Activated CD4-positive, CD25-positive, alpha-beta regulatory T cell (primary cell): ENCODE measurements around the gene EFNB3.

Experiments used
- DNase-seq, 4 experiments: peaks; one replicate each; lab custom pipeline; 2025; lab: John Stamatoyannopoulos, UW

The EFNB3 gene

DNA sequence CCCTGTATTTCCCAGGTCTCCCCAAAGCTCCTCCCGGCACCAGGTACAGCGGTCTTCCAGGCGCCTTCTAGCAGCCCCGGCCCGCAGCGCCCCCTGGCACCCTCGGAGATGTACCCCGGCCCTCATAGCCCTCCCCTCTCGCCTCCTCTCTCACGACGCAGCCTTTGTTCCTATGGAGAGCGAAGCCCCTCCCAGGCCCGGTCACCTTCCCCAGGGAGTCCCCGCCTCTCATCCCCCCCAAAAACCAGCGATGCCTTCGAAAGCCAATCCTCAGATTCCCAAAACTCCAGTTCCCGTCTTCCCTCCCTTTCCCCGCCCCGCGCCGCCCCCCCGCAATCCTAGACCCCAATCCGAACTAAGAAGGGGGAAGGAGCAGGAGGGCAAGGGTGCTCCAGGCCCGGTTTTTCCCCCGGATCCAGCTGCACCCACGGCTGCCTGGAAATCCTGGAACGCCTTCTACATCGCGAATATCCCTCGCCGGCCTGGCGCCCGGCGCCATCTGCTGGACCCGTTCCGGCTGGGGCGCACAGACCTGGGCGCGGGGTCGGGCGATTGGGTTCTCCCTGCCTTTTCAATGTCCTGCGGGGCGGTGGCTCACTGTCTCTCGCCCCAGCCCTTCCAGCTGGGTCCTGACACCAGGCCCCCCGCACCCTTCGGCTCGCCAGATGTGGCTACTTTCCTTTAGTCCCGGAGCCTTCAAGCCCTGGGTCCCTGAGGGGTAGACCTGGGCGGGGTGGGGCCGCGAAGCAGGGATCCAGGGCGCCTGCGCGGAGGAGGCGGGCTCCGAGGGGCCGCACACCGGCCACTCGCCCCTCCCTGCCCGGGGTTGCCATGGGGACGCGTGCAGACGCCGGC is 12.1 kb downstream of the EFNB3 start, which contains the start of gene DNAH2:
Gene DNAH2 (plus strand): TSS at position 844 of the 855 bp plus-strand sequence. CDS start 1,991 bp downstream, outside the sequence.
- no peak for DNase-seq

DNA sequence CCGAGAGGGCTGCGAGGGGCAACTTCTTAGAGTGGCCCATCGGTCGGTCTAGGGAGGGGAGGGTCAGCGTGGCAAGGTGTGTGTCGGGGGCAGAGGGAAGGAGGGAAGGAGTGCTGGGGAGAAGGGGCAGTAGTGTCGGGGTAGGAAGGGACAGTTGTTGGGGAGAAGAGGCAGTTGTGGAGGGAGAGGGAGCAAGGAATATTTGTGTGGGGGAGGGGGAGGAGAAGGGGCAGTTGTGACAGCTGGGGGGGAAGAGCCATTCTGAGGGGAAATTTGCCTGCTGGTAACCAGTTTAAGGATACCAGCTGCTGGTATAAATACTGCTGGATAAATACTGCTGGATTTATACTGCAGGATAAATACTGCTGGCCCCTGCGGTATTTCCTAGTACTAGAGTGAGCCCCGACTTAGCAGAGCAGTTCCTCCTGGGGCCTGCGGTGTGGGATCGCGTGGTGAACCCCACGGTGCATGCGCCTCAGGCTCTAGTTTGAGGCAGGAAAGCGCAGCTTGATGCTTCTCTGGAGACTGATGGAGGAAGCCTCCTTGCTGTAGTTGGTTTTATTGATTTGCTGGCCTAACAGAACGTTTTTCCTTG is 12.9 kb downstream of the EFNB3 start:
- DNase-seq = no peak

DNA sequence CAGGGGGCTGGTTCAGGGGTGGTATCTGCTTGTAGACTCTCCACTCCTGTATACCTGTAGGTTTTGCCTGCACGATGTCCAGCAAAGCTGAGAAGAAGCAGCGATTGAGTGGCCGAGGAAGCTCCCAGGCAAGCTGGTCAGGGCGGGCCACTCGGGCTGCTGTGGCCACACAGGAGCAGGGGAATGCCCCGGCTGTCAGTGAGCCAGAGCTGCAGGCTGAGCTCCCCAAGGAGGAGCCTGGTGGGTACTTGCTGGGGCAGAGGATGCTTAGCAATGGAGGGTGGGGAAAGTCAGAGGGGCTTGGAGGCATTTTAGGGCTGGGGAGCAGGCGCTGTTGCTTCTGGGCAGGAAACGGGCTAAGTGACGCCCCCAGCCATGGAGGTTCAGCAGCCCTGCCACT is 14.7 kb downstream of the EFNB3 start:
- no peak for DNase-seq

DNA sequence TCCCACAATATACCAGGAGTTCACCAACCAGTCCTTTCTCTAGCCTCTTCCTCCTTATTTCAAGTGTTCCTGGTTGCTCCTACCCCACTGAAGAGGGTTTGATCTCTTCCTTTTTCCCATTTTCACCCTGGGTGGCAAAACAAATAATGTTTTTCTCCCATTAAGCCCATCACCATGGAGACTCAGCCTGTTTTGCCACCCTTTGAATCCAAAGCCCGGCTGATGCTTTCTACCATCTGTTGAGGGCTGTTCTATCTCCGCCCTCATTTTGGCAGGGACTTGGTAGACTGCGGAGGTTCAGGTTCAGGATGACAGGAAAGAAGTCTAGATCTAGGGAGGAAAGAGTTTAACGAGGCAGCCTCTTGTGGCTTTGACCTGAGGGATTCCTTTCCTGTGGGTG is 15.1 kb downstream of the EFNB3 start:
- DNase-seq = no peak

DNA sequence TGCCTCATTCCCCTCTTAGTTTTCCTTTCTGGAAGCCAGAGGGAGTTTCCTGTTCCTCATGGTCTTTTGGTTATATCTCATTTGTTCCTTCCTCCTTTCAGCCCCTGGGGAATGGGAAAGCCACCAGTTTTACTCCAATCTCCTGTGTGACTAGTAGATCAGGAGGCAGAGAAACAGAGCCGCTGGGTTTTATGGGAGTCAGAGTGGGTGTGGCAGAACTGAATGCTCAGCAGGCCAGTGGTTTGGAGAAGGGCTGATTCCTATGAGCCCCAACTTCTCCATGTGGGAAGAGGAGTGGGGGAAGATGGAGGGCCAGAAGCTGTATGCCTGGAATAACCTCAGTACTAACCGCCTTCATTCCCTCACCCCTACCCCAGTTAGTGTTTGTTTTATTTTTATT is 16.6 kb downstream of the EFNB3 start:
- no peak for DNase-seq

DNA sequence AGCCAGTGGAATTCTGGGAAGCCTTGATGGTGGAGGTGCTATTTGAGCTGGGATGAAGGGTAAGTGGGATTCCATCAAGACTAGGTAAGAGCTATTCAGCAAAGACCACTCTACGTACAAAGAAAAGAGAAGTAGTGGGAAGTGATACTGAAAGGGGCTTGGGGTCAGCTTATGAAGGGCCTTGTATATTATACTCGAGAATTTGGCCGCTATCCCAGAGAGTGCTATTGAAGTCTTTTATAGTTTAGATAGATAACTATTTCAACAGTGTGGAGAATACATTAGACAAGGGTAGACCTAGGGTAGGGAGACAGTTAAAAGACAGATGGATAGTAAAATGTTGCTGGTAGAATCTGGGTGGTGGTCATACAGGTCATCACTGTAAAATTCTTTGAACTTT is 22.9 kb downstream of the EFNB3 start:
- DNase-seq = no peak

DNA sequence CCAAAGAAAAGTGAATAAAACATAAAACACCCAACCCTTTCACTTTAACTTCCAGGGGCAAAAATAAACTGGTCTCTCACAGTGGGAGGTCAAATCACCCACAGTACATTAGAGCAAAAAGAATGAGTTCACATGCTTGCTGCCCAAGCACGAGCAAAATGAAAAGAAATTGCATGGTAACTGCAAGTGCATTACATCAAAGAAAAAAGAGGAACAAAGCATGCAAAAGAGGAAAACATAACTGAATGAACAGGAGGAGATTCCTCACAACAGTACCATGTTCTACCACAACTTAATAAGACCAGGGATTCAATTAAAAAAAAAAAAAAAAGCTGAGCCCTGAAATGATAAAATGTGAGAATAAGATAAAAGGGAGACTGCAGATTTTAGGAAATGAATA is 24.8 kb downstream of the EFNB3 start:
- no peak for DNase-seq

DNA sequence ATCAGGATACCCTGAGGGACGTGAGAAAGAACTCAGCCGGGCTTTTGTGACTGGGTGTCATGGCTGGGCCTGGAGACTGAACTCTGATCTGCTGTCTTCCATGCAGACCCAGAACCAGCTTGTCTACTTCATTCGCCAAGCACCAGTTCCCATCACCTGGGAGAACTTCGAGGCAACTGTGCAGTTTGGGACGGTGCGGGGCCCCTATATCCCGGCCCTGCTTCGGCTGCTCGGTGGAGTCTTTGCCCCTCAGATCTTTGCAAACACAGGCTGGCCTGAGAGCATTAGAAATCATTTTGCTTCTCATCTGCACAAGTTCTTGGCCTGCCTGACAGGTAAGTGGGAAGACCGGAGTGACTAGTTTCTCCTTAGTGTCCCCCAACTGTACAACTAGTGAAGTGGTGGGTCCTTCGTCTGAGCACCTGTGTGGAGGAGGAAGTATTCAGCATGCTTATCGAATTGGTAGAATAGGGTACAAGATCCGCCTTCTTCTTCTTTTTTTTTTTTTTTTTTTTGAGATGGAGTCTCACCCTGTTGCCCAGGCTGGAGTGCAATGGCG is 28.1 kb downstream of the EFNB3 start:
- DNase-seq = no peak

DNA sequence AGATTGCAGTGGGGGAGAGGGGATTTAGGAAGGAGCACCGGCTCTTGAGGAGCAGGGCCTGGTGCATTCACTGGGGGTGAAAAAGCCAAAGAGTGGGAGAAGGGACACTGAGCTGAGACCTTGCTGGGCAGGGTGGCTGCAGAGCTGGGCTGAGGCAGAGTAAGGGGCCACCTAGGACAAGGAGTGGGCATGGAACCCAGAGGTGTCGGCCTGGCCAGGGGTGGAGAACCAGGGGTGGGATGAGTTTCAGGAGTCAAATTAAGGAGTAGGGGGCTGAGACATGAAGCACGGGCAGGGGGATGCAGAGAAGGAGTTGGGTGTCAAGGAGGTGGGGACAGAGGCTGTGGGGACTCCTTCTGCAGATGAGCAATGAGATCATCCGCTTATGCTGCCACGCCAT is 32.6 kb downstream of the EFNB3 start:
- DNase-seq = no peak

DNA sequence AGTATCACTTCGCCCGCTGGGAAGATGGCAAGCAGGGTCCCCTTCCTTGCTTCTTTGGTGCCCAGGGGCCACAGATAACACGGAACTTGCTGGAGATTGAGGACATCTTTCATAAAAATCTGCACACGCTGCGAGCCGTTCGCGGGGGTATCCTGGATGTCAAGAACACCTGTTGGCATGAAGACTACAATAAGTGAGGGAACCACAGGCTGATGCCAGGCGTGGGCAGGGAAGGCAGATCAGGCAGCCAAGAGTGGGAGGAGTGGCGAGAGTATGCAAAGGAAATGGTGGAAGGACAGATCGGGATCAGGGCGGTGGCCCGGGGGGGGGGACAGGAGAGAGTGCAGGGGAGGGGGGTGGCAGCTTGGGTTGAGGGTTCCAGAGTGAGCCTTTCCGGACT is 34.7 kb downstream of the EFNB3 start:
- no peak for DNase-seq

DNA sequence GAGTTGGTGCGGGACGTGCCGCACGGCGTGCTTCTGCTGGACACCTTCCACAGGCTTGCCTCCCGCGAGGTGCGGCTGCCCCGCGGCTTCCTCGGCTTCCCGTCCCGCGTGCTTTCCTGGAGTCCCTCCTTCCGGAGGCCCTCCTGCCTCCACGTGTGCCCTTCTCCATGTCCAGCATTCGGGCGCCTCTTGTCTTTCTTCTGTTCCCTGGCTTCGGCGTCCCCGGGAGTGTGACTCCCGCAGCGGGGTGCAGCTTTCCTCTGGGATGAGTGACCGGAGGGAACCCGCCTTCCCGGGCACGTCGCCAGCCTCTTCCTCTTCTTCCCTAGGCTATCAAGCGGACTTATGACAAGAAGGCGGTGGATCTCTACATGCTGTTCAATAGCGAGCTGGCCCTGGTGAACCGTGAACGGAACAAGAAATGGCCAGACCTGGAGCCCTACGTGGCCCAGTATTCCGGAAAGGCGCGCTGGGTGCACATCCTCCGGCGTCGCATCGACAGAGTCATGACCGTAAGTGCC is 35.5 kb downstream of the EFNB3 start:
- no peak for DNase-seq

DNA sequence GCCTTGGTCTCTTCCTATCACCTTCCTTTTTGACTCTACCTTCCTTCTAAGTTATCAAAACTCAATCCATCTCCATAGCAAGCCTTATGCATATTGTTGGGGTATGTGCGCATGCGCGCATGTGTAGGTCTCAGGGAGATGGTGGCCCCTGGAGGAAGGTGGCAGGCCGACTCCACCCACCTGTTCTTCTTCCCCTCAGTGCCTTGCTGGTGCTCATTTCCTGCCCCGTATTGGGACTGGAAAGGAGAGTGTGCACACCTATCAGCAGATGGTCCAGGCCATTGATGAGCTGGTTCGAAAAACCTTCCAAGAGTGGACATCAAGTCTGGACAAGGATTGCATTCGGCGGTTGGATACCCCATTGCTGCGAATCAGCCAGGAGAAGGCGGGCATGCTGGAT is 37.7 kb downstream of the EFNB3 start:
- DNase-seq = no peak

DNA sequence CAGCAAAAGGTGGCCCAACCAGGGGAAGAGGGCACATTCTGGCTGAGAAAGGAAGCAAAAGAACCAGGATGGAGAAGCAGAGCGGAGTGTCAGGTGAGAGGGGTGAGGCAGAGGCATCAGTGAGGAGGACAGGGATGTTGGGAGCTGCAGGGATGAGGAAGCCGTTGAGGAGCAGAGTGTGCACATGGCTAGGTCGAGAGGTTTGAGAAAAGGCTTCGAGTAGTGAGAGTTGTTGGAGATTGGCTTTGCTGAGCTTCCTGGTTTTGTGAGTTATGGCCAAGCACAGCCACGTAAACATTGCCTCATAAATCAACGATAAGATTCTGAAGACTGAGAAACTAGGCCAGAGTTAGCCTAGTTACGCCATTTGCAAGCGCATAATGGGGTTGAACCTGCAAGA is 39.4 kb downstream of the EFNB3 start:
- no peak for DNase-seq

DNA sequence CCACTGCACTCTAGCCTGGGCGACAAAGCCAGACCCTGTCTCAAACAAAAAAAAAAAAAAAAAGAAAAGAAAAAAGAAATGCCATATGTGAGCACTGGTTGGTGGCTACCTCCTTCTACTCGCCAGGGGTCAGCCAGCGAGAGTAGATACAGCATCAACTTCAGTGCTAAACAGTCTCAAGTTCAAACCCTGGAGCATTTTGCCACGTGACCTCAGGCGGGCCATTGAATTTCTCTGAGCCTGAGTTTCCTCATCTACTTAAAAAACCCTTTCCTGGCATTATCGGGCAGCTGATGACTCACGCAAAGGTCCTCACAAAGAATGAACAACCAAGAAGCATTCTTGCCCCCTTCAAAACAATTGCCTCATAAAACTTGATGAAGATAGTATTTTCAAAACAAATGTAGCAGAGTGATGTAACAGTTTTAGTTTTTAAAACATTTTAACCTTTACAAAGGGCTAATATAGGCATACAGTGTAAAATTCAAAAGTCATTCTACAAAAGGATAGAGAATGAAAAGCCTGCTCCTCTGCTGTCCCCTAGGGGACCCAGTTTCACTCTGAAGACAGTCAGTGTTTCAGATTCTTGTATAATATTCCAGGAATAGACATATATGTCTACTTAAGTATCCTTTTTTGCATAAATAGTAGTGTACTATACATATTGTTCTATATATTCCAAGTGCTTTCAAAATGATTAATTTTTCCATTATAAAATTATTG is 40.9 kb downstream of the EFNB3 start:
- DNase-seq = no peak

DNA sequence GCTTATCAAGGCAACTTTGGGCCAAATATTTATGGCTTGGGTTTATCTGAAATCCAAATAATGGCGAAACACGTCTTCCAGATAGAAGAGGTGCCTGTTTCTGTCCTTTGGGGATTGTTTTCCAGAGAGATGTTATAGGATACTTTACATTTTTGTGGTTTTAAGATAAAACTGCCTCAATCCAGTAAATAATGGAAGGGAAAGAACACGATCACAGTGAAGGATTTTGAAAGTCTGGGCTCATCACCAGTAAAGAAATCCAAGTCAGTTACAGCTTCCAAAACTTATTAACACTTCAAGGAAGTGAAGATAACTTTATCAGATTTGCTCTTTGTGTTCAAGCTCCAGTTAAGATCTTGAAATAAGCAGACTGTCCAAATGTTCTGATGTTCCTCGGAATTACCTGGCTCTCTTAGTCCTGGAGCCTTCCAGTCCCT is 42.7 kb downstream of the EFNB3 start:
- DNase-seq = no peak

DNA sequence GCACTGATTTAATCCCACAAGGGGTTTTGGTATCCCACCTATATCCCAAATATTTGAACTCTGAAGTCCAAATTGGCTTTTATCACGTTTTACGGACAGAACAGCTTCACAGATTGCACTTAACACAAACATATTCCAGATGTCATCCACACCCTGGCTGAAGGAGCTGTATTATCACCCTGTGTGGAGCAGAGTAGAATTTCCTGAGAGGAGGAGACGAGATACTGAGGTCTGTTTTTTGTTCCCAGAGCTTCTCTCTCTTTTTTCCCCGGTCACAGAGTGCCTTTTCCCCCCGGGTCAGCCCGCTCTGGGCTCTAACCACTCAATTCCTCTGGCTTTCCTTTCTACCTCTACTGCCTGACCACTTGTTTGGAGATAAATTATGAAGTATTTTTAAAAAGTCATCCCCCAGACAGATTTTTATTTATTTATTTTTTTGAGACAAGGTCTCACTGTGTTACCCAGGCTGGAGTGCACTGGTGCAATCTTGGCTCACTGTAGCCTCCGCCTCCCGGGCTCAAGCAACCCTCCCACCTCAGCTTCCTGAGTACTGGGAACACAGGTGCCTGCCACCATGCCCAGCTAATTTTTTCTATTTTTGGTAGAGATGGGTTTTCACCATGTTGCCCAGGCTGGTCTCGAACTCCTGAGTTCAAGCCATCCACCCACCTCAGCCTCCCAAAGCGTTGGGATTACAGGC is 43.2 kb downstream of the EFNB3 start:
- DNase-seq = no peak

DNA sequence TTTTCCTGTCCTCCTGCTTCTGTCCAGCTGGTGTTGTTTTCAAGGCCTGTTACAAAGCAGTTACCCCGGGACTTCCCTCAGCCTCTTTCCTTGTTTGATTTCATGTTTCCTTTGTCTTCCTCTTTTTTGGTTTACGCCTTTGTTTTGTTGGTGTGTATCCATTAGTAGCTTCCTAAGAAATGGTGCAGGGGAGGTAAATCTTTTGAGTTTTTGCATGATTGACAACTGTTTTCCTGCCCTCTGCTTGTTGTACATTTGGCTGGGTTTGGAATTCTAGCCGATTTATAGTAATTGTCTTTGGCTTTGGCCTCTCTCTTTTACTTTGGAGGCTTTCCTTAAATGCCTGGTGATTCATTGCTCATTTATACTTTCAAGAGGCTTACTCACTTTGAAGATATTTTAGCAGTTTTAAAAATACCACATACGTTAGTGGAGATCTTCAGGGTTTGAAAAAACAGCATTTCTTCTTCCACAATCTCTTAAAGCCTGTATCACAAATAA is 45.4 kb downstream of the EFNB3 start:
- no peak for DNase-seq

DNA sequence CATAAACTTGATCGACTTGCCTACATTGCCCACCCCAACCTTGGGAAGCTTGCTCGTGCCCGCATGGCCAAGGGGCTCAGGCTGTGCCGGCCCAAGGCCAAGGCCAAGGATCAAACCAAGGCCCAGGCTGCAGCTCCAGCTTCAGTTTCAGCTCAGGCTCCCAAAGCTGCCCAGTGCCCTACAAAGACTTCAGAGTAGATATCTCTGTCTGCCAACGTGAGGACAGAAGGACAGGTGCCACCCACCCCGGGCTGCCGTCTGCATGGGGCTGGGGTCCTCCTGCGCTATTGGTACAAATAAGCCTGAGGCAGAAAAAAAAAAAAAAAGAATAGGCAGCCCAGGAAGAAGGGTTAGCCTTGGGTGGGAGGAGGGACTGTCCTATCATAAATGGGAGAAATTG is 49.7 kb downstream of the EFNB3 start:
- DNase-seq = no peak

DNA sequence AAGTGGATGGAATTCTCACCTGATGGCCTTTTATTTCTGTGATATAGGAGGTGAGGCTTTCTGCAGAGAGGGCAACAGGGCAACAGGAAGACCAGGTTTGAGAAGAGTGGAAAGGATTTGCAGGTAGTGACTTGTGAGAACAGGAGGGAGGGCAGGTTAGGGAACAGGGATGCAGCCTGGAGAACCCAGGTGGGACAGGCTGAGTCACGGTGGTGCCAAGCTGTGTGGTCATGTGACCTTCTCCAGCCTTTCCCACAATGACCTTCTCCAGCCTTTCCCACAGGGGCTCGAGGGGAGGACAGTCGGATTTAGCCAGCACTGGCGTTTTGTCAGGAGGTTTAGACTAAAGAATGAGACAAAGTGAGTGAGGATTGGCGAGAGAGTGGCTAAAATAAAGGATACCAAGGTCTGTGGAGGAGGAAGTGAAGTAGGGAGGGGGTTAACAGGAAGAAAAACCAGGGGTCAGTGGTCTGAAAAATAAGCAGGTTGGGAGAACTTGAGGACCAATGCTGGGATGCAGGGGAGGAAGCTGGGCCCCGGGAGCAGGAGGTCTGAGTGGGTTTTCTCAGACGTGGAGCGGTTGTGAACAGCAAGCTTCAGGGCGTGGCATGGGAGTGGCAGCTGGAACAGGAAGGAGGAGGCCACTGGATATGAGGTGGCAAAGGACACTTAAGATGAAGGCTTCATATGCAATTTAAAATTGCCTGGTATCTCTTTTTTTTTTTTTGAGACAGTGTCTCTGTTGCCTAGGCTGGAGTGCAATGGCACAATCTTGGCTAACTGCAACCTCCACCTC is 50.3 kb downstream of the EFNB3 start:
- DNase-seq = no peak

DNA sequence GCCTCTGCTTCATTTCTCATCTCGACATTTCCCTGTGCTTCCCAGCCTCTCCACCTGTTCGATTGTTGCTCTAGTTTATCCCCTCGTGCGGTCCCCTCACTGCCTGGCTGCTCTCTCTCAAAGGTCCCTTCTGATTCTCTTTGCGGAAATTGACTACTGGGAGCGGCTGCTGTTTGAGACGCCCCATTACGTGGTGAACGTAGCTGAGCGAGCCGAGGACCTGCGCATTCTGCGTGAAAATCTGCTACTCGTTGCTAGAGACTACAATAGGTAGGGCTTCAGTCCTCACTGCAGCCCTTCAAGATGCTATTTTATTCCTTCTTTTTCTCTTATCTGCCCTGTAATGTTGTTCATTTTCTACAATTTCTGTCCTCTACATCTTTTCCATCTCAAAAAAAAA is 52.0 kb downstream of the EFNB3 start:
- no peak for DNase-seq
